K562 treated with DMSO at 1 percent for 4 hours (cell line): ENCODE measurements around the gene PSD4. TPM values are rescaled to one million over a fixed set of nuclear protein-coding genes. Genes with fewer than 3 reads are reported as not detected.

Experiments used
- total RNA-seq: library from RNA; unstranded; fragments of 300-600 nt; gene quantifications from 2 replicates; pipeline ENCODE4 v1.2.3, GENCODE V29; 2022; ENCODE audit not compliant: insufficient read depth

The PSD4 gene
- total RNA-seq: 14.0 and 15.6 TPM in 2 replicates

DNA sequence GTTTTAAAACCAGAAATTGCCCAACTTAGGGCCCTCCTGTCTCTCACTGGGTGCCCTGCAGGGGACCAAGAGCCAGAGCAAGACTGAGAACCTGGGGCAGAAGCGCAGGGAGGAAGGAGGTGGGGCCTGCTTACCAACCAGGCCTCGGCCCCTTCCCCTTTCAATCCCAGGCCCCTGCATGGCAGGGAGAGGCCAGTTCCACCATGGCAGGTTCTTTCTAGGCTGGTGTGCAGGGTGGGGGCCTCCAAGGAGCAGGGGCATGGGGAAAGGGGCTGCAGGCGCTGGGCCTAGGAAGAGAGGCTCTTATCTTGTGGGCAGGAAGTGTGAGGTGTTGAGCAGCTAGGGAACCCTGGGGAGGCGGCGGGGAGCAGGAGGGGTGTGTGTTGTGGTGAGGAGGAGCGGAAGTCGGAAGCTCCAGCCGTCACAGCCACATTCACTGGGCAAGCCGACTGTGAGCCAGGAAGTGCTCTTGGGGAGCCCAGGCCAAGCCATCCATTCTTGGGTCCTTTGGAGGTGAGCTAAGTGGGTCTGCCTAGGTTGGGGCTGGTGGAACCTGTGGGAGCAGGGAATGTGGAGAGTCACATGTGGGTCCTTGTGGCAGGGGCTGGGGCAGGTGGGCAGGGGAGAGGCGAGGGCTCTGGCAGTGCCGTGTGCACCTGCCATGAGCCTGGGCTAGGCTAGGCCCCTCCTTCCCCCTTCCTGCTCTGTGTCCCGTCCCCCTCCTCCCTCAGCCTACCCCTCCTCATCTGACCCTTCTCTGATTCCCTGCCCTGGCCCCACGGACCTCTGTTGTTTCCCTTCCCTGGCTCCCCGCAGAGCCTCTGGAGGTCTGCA is at the start of gene PSD4:
PSD4 (plus strand) TSS at position 430 of the 834 bp plus-strand sequence. CDS start 8,486 bp downstream, outside the sequence.

DNA sequence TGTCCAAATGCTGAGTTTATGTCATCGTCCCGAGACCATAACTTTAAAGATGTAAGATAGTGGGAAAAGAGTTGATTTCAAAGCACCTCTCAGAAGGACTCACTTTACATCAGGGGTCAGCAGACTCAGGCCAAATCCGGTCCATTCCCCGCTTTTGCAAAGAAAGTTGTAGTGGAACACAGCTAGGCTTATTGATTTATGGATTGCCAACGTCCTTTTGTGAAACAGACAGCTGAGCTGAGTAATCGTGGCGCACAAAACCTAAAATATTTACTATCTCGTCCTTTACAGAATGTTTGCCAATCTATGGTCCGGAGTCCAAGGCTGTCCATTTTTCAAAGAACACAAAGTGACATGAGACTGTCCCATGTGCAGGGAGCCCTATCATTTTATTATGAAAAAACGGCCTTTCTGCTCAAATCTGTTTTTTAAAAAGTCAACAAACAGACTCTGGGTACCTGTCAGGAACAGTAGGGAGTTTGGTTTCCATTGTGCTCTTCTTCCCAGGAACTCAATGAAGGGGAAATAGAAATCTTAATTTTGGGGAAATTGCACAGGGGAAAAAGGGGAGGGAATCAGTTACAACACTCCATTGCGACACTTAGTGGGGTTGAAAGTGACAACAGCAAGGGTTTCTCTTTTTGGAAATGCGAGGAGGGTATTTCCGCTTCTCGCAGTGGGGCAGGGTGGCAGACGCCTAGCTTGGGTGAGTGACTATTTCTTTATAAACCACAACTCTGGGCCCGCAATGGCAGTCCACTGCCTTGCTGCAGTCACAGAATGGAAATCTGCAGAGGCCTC is 46.7 kb upstream of the PSD4 start, which contains the start of gene IL1RN:
IL1RN (plus strand) TSS at position 754 of the 801 bp plus-strand sequence; CDS start at position 781, 27 bp downstream.

Other genes starting within 250 kb of the PSD4 start
- gene IL36G, start 196.0 kb upstream of the PSD4 start, total RNA-seq: not detected in 2 replicates
- gene IL36A, start 168.5 kb upstream of the PSD4 start, total RNA-seq: not detected in 2 replicates
- gene IL36B, start 121.1 kb upstream of the PSD4 start, total RNA-seq: not detected in 2 replicates
- not detected in 2 replicates for gene IL36RN, start 114.8 kb upstream of the PSD4 start, total RNA-seq
- gene IL1F10, start 106.0 kb upstream of the PSD4 start, total RNA-seq: not detected in 2 replicates
- not detected in 2 replicates for gene IL1RN, start 46.4 kb upstream of the PSD4 start, total RNA-seq
- gene PAX8, start 105.0 kb downstream of the PSD4 start, total RNA-seq: 1.1 and 1.5 TPM in 2 replicates